ENCODE results near the gene DUOX2. TPM values are rescaled to one million over a fixed set of nuclear protein-coding genes. Genes with fewer than 3 reads are reported as not detected.
A peak's percentile ranks its signal among the peaks of the same experiment; 100 is the strongest.

The DUOX2 gene
- total RNA-seq, 1 donor from 2014 or later: 0.05 TPM

DNA sequence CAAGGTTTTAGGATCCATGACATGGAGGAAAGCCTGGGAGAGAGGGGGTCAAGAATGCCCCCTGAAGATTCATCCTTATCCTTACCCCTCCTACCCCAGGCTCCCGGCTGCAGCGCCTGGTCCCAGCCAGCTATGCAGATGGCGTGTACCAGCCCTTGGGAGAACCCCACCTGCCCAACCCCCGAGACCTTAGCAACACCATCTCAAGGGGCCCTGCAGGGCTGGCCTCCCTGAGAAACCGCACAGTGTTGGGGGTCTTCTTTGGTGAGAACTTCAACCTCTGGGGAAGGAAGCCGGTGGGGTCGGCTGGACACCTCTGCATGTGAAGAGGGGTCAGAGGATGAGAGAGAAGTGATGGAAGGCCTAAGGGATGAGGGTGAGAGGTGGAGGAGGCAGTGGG lies 20.1 kb upstream of the DUOX2 start:
- H3K4me1 ChIP-seq: peaks cover 18% of the 10 kb centered on the region
- no peaks in the 10 kb centered on the region for H3K36me3 ChIP-seq
- no peak overlapping the region for H3K27ac ChIP-seq (replicated peaks)
- no peak for DNase-seq
- no peaks in the 10 kb centered on the region for H3K9me3 ChIP-seq (replicated peaks)
- intact Hi-C loops (cut with micrococcal nuclease): no loop called here
- H3K27me3 ChIP-seq (ENCODE audit: low read depth): peaks cover 72% of the 10 kb centered on the region
- TF ChIP-seq, protein P1, sequence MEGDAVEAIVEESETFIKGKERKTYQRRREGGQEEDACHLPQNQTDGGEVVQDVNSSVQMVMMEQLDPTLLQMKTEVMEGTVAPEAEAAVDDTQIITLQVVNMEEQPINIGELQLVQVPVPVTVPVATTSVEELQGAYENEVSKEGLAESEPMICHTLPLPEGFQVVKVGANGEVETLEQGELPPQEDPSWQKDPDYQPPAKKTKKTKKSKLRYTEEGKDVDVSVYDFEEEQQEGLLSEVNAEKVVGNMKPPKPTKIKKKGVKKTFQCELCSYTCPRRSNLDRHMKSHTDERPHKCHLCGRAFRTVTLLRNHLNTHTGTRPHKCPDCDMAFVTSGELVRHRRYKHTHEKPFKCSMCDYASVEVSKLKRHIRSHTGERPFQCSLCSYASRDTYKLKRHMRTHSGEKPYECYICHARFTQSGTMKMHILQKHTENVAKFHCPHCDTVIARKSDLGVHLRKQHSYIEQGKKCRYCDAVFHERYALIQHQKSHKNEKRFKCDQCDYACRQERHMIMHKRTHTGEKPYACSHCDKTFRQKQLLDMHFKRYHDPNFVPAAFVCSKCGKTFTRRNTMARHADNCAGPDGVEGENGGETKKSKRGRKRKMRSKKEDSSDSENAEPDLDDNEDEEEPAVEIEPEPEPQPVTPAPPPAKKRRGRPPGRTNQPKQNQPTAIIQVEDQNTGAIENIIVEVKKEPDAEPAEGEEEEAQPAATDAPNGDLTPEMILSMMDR (IDR thresholded peaks at IDR 0.05; ENCODE audit: borderline replicate concordance): no peak
- no peak overlapping the region for H3K4me3 ChIP-seq

DNA sequence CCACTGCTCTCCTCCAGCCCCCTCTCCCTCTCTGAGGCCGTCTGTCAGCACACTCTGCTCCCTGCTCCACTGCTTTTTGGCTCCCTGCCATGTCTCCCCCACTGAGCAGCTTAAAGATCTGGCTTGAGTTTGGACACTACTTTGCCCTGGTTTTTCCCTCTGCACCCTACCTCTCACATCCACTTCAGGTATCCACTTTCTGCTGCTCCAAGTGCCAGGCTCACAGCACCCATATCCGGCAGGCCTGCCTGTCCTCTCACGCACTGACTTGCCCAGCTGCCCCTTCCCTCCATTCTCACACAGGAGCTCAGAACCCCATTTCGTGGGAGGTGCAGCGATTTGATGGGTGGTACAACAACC lies 19.6 kb upstream of the DUOX2 start:
- H3K9me3 ChIP-seq (replicated peaks): no peaks in the 10 kb centered on the region
- peaks cover 77% of the 10 kb centered on the region for H3K27me3 ChIP-seq (ENCODE audit: low read depth)
- DNase-seq: no peak
- no peaks in the 10 kb centered on the region for H3K36me3 ChIP-seq
- H3K27ac ChIP-seq (replicated peaks): no peak overlapping the region
- peaks cover 23% of the 10 kb centered on the region for H3K4me1 ChIP-seq
- intact Hi-C loops (cut with micrococcal nuclease): no loop called here
- TF ChIP-seq, protein P1 (IDR thresholded peaks at IDR 0.05; ENCODE audit: borderline replicate concordance): no peak
- H3K4me3 ChIP-seq: no peak overlapping the region

DNA sequence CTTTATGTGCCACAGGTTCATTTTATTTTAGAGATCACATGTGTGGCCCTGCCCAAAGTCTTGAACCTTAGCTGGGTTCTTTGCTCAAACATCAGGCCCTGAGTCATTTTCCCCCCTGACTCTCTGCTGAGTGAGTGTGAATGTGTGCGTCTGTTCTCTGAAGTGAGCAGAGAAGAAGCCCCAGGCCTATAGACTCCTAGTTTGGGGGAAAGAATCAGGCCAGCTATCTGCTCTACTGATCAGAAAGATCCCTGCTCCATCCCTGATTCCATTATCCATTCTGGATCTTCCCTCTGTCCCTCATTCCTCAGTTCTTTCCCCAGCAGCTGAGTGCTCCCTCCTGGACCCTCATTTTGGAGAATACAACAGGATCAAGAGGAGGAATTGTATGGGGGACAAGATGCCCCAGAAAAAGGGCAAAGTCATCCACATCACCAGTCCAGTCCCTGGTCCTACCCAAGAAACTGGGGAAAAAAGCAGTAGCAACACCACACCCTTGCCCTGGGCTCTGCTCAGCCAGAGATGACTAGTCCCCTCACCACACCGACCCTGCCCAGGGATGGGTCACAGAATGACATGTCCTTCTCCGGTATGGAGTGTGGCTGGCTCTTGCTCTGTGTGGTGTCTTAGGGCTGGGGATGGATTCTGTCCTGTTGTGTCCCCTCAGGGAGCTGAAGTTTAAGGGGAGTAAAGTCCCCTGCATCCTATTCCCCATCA lies 19.0 kb upstream of the DUOX2 start:
- Histone ChIP-seq H3K4me1 (peaks cover 24% of the 10 kb centered on the region), H3K4me3 (no peak overlapping the region), H3K36me3 (no peaks in the 10 kb centered on the region), H3K9me3 (replicated peaks) (no peaks in the 10 kb centered on the region), H3K27me3 (ENCODE audit: low read depth) (peaks cover 83% of the 10 kb centered on the region), H3K27ac (replicated peaks) (no peak overlapping the region)
- DNase-seq: no peak
- intact Hi-C loops (cut with micrococcal nuclease): no loop called here
- TF ChIP-seq, protein P1 (IDR thresholded peaks at IDR 0.05; ENCODE audit: borderline replicate concordance): no peak

DNA sequence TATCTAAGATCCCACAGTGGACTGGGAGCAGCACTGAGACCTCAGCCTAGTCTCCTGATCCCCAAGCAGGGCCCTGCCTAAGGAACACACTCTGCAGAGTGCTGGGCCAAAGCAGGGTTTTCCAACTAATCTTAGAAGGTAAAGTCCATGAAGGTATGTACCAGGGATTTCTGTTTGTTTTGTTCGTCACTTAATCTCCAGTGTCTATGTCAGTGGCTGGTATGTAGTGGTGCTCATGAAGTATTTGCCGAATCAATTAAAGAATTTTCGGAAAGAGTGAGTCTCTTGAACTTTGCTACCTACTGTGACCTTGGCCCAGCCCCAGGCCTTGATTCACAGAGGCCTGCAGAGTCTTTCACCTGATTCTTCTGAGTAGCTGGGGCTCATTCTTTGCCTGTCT lies 17.5 kb upstream of the DUOX2 start:
- DNase-seq: no peak
- intact Hi-C loops (cut with micrococcal nuclease): no loop called here
- TF ChIP-seq, protein P1 (IDR thresholded peaks at IDR 0.05; ENCODE audit: borderline replicate concordance): no peak
- Histone ChIP-seq H3K27ac (replicated peaks) (no peak overlapping the region), H3K36me3 (no peaks in the 10 kb centered on the region), H3K4me1 (peaks cover 24% of the 10 kb centered on the region), H3K27me3 (ENCODE audit: low read depth) (peaks cover 84% of the 10 kb centered on the region), H3K4me3 (no peak overlapping the region), H3K9me3 (replicated peaks) (no peaks in the 10 kb centered on the region)

DNA sequence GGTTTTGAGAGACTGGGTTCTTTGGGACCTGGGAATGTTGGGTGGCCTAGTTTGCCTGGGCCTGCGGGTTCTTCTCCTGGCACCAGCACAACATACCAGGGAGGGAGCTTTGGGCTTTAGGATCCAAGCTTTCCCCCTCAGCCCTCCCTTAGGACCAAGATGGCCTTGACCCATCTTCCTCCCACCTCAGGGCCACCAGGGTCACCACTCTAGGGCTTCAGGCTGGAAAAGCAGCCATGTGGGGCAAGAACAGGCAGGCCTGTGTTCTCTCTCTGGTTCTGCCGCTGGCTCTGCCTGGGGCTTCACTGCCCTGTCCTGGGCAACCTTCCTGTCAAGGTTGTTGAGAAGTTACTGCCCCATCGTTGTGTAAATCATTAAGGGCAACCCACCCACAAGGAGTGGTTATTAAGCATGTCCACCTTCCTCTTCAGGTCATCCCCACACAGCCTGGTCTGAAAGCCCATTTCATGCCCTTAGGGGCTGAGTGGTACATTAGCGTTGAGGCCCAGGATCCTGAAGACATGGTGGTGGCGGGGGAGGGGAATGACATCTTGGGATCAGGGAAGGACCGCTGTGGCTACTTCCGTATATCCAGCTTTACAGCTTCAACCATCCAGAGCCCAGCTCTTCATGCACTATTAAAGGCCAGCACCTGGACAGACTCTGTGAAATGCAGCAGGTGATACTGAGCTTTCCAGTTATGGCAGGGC lies 16.5 kb upstream of the DUOX2 start:
- peaks cover 24% of the 10 kb centered on the region for H3K4me1 ChIP-seq
- no peak for DNase-seq
- intact Hi-C loops (cut with micrococcal nuclease): no loop called here
- no peak overlapping the region for H3K27ac ChIP-seq (replicated peaks)
- no peaks in the 10 kb centered on the region for H3K36me3 ChIP-seq
- H3K27me3 ChIP-seq (ENCODE audit: low read depth): peaks cover 81% of the 10 kb centered on the region
- H3K4me3 ChIP-seq: peak overlapping the region; percentile 63
- H3K9me3 ChIP-seq (replicated peaks): no peaks in the 10 kb centered on the region
- TF ChIP-seq, protein P1 (IDR thresholded peaks at IDR 0.05; ENCODE audit: borderline replicate concordance): no peak
